ENCODE results near the gene PLXDC2. TPM values are rescaled to one million over a fixed set of nuclear protein-coding genes. Genes with fewer than 3 reads are reported as not detected.

Gene PLXDC2
- total RNA-seq, 6 experiments from 2014 or later = 4.1 to 6.5 (median 5.3) TPM

GRCh38 chr10:19809481-19809880 lies 6.8 kb upstream of the PLXDC2 start:
- 61% methylated on average over 3 of the region's 3 CpGs for WGBS (ENCODE audit: insufficient coverage, low coverage, low lambda C conversion rate, missing lambda C conversion rate)
- H3K9me3 ChIP-seq = no peaks in the 10 kb centered on the region
- no peak overlapping the region for H3K4me3 ChIP-seq
- DNase-seq (no peak), ATAC-seq (no peak)
- no peaks in the 10 kb centered on the region for H3K27me3 ChIP-seq
- TF ChIP-seq, protein P1, sequence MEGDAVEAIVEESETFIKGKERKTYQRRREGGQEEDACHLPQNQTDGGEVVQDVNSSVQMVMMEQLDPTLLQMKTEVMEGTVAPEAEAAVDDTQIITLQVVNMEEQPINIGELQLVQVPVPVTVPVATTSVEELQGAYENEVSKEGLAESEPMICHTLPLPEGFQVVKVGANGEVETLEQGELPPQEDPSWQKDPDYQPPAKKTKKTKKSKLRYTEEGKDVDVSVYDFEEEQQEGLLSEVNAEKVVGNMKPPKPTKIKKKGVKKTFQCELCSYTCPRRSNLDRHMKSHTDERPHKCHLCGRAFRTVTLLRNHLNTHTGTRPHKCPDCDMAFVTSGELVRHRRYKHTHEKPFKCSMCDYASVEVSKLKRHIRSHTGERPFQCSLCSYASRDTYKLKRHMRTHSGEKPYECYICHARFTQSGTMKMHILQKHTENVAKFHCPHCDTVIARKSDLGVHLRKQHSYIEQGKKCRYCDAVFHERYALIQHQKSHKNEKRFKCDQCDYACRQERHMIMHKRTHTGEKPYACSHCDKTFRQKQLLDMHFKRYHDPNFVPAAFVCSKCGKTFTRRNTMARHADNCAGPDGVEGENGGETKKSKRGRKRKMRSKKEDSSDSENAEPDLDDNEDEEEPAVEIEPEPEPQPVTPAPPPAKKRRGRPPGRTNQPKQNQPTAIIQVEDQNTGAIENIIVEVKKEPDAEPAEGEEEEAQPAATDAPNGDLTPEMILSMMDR (IDR thresholded peaks at IDR 0.05) = no peak
- no peak for TF ChIP-seq POLR2A (IDR thresholded peaks at IDR 0.05)
- intact Hi-C loops (cut with DNase I) = no loop called here
- H3K36me3 ChIP-seq = no peaks in the 10 kb centered on the region
- no peak overlapping the region for H3K27ac ChIP-seq
- H3K4me1 ChIP-seq = no peaks in the 10 kb centered on the region

DNA sequence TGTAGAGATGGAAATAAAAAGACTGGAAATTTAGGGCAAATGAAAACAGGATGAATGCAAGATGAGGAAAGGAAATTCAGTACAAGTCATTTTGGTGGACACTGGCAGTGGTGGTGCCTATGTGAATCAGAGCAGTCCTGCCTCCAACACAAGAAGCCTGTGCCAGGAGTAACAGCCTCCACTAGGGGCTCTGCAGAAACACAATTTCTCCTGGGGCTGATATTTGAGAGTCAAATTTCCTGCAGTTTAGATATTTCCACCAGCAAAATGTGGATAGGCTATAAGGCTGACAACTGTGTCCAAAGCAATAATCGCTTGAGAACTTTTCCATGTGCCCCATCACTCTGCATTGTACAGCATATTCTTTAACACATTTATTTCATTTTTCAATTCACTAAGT lies 4.7 kb upstream of the PLXDC2 start:
- Histone ChIP-seq H3K4me1 (peaks cover 0 to 11% (median 0%) of the 10 kb centered on the region in 4 donors), H3K4me3 (no peak overlapping the region), H3K9me3 (no peaks in the 10 kb centered on the region), H3K27ac (no peak overlapping the region), H3K36me3 (no peaks in the 10 kb centered on the region), H3K27me3 (no peaks in the 10 kb centered on the region)
- no peak for TF ChIP-seq POLR2A (IDR thresholded peaks at IDR 0.05)
- TF ChIP-seq, protein P1 (IDR thresholded peaks at IDR 0.05) = peak; percentile 39 to 46 (median 42)
- 75% methylated on average over 1 of the region's 1 CpG for WGBS (ENCODE audit: insufficient coverage, low coverage, low lambda C conversion rate, missing lambda C conversion rate)
- ATAC-seq = peak; percentile 47 to 55 (median 52)
- intact Hi-C loops (cut with DNase I) = no loop called here
- no peak for DNase-seq

GRCh38 chr10:19812976-19813375 lies 3.3 kb upstream of the PLXDC2 start:
- 61% methylated on average over 3 of the region's 3 CpGs for WGBS (ENCODE audit: insufficient coverage, low coverage, low lambda C conversion rate, missing lambda C conversion rate)
- H3K9me3 ChIP-seq = no peaks in the 10 kb centered on the region
- H3K27ac ChIP-seq = no peak overlapping the region
- peaks cover 0 to 15% (median 0%) of the 10 kb centered on the region in 4 donors for H3K4me1 ChIP-seq
- H3K4me3 ChIP-seq = no peak overlapping the region
- ATAC-seq (no peak), DNase-seq (no peak)
- intact Hi-C loops (cut with DNase I) = no loop called here
- TF ChIP-seq, protein P1 (IDR thresholded peaks at IDR 0.05) = no peak
- TF ChIP-seq POLR2A (IDR thresholded peaks at IDR 0.05) = no peak
- H3K36me3 ChIP-seq = no peaks in the 10 kb centered on the region
- no peaks in the 10 kb centered on the region for H3K27me3 ChIP-seq

DNA sequence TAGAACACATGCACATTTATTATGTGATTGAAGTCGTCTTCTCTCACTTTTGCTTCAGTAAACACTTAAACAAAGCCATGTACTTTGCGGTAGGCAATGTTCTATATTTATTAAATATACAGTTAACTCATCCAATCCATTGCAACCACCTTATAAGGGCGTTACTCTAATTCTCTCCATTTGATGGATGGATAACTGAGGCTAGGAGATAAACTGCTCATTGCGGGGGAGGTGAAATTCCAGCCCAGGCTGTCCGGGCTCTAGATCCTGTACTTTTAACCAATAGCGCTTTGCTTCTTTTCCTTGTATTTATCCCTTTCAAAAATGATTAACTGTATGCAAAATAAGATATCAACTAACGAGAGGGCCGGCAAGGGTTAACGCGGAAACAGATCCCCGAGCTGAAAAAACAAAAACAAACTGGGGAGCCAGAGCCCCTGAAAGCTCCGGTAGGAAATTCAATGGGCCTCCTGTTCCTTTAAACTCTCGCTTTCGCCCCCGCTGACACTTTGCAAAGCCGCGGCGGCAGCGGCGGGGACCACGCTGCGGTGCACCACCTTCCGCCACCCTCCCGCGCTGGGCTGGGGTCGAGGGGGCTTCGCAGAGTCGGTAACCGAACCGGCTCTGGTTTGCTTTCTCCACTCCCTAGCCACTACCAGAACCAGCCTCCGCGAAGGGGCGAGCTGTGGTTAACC lies 1.0 kb upstream of the PLXDC2 start:
- ATAC-seq = peak in 2 of 4 donors; percentile 2 to 13
- Histone ChIP-seq H3K4me1 (peaks cover 0 to 15% (median 1%) of the 10 kb centered on the region in 4 donors), H3K27ac (peak overlapping the region; percentile 27 to 75 (median 52)), H3K36me3 (no peaks in the 10 kb centered on the region), H3K9me3 (no peaks in the 10 kb centered on the region), H3K27me3 (no peaks in the 10 kb centered on the region), H3K4me3 (peak overlapping the region; percentile 61 to 63 (median 61))
- intact Hi-C loops (cut with DNase I) = no loop called here
- 1% methylated on average over 19 of the region's 33 CpGs for WGBS (ENCODE audit: insufficient coverage, low coverage, low lambda C conversion rate, missing lambda C conversion rate)
- TF ChIP-seq POLR2A (IDR thresholded peaks at IDR 0.05) = no peak
- TF ChIP-seq, protein P1 (IDR thresholded peaks at IDR 0.05) = no peak
- peak in 1 of 3 donors; percentile 32 for DNase-seq
